Measurements from ENCODE around the gene TXLNG. TPM values are rescaled to one million over a fixed set of nuclear protein-coding genes. Genes with fewer than 3 reads are reported as not detected.

TXLNG gene
- total RNA-seq, 2 experiments from 2014 or later: 17.3 to 21.4 TPM

DNA sequence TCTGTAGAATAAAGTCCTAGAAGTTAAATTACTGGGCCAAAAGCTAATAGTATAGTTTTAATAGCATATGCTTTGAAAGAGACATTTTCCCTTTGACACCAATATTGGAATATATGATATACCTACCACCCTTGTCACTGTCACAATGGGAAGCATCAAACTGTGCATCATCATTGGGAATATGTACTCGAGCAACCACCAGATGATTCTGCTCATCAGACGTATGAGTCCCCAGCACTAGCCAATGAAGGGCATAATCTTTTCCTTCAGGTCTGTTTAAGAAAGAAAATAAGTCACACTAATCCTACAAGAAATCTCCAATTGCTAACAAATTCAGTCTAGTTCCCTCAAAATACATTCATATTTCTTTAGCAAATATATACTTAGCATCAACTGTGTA, 76.6 kb downstream of the TXLNG start:
- no peak overlapping the region for H3K4me3 Mint-ChIP-seq
- H3K36me3 Mint-ChIP-seq (ENCODE audit: low read depth): peaks cover 34% of the 10 kb centered on the region
- CTCF ChIA-PET: no interaction called here
- no peak overlapping the region for H3K27ac Mint-ChIP-seq
- H3K27me3 Mint-ChIP-seq: no peaks in the 10 kb centered on the region
- DNase-seq (no peak), ATAC-seq (no peak)
- no peaks in the 10 kb centered on the region for H3K9me3 Mint-ChIP-seq (ENCODE audit: low read depth)
- H3K4me1 Mint-ChIP-seq: peaks cover 40% of the 10 kb centered on the region
- intact Hi-C loops (cut with DNase I, micrococcal nuclease): no loop called here
- POLR2A ChIA-PET: no interaction called here

DNA sequence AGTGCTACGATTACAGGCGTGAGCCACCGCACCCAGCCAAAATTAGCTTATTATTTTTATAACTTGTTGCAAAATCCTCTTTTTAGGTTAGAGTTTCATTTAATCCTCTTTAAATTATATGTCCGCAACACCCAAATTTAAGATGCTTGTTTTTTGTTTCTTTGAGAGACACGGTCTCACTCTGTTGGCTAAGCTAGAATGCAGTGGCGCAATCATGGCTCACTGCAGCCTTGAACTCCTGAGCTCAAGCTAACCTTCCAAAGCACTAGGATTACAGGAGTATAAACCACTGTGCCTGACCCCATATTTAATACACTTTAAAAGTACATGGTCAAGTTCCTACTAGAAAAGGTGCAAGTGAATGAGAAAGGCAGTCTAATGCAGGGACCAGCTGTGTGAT, 81.7 kb downstream of the TXLNG start:
- intact Hi-C loops (cut with DNase I, micrococcal nuclease): loop anchor here (2.0 to 5.0 kb wide), 3 partner anchors 15 to 1996 kb away; partner anchors contain the start of genes FANCB (in 1 of the 2) and MOSPD2 (in 1 of the 2)
- Mint-ChIP-seq H3K4me1 (peaks cover 35% of the 10 kb centered on the region), H3K27ac (peak overlapping the region; percentile 47), H3K27me3 (no peaks in the 10 kb centered on the region), H3K36me3 (ENCODE audit: low read depth) (peaks cover 33% of the 10 kb centered on the region), H3K4me3 (peak overlapping the region; percentile 88), H3K9me3 (ENCODE audit: low read depth) (no peaks in the 10 kb centered on the region)
- ChIA-PET CTCF (interaction anchor here (0.6 to 2.1 kb wide), 3 partner anchors 9 to 1128 kb away, joined by 3 to 5 read pairs (median 4); no protein-coding TSS in a partner anchor), POLR2A (no interaction called here)
- DNase-seq: no peak
- no peak for ATAC-seq

DNA sequence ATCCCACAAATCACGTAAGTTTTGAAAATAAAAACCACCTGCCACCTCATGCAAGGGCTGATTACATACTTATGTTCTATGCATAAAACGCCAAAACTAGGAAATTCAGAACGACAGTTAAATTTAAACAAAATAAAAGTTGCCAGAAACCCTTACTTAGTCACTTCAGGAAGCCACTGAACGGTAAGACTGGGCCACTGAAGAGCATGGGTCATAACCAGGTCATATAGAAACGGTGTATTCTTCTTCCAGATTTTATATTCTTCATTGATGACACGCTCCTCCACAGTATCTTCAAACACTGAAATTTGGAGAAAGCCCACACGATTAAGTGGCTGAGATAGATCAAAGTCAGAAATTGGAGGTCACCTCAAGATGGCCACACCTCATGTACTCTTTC, 82.7 kb downstream of the TXLNG start:
- Mint-ChIP-seq H3K36me3 (ENCODE audit: low read depth) (peaks cover 30% of the 10 kb centered on the region), H3K9me3 (ENCODE audit: low read depth) (no peaks in the 10 kb centered on the region), H3K27me3 (no peaks in the 10 kb centered on the region), H3K4me1 (peaks cover 26% of the 10 kb centered on the region), H3K27ac (peak overlapping the region; percentile 95), H3K4me3 (peak overlapping the region; percentile 88)
- intact Hi-C loops (cut with DNase I, micrococcal nuclease): loop anchor here (1.0 to 5.0 kb wide), 4 partner anchors 13 to 1997 kb away; partner anchors contain the start of genes FANCB (in 1 of the 2) and MOSPD2 (in 1 of the 2)
- peak; percentile 37 for ATAC-seq
- ChIA-PET CTCF (interaction anchor here (2.1 kb wide), 1 partner anchor 10 kb away, joined by 5 read pairs; no protein-coding TSS in a partner anchor), POLR2A (no interaction called here)
- DNase-seq: peak; percentile 25

DNA sequence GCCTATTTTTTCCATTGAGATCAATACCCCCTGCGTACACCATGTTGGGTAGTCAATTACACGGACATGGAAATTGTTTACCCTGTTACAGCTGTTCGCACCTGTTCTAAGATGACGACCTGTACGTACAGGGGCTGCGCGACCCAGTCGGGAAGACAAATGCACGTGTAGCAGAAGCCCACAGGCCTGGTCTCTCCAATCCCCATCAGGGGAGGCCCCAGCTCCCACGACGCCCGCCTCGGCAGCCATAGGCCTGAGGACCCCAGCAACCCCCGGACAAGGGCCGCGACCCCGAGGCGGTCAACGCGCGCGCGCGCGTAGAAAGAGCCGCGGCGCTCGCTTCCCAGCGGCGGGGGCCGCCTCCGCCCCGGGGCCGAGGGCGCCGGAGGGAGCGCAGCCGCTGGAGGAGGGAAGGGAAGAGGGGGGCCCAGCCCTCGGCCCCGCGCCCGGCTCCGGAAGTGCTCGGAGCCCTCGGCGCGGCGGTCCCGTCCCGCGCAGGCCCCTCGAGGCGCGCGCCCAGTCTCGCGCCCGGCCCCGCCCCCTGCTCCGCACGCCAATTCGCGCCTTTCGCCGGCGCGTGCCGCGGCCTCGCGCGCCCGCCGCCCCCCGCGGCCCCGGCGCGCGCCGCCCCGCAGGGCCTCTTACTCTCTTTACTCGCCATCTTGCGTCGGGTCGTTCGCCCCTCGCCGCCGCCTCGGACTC, 83.3 kb downstream of the TXLNG start:
- peak; percentile 47 for ATAC-seq
- Mint-ChIP-seq H3K4me1 (peaks cover 24% of the 10 kb centered on the region), H3K27me3 (no peaks in the 10 kb centered on the region), H3K9me3 (ENCODE audit: low read depth) (no peaks in the 10 kb centered on the region), H3K27ac (peak overlapping the region; percentile 95), H3K4me3 (peak overlapping the region; percentile 93), H3K36me3 (ENCODE audit: low read depth) (peaks cover 28% of the 10 kb centered on the region)
- DNase-seq: peak; percentile 71
- ChIA-PET POLR2A (no interaction called here), CTCF (interaction anchor here (2.1 kb wide), 1 partner anchor 10 kb away, joined by 5 read pairs; no protein-coding TSS in a partner anchor)
- intact Hi-C loops (cut with DNase I, micrococcal nuclease): loop anchor here (1.0 to 10.0 kb wide), 11 partner anchors 13 to 1997 kb away; partner anchors contain the start of genes TXLNG (in 2 of the 2), AP1S2 (in 1 of the 2), CA5B (in 1 of the 2) and FANCB (in 1 of the 2)

DNA sequence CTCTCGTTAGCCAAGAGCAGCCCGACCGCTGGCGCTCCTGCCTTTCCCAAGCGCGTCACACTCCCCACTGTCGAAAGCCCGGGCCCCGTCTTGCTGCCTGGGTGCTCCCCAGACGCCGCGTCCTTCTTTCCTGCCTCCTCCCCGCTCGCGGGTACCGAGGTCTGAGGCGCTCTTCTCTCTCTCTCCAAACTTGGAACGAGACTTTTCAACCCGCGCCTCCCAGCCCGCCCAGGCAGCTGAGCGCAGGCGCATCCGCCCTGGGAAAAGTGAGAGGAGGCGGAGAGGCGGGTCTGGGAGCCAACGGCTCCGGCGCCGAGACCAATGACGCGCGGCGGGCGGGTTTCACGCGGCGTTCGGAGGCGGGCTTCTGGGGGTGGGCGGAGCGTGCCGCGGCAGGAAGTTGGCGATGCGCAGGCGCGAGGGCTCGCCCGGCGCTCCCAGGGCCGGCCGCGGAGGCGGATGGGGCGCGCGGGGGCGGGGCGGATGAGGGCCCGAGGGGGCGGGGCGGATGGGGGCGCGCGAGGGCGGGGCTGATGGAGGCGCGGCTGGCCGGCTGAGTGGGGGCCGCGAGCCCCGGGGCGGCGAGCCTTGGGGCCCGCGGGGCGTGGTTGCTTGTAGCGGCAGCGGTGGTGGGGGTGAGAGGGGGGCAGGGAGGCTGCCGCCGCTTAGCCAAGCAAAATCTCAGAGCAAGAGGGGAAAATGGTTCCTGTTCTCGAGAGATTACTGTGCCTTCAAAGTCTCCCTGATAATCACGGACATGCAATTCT, 84.0 kb downstream of the TXLNG start, which contains the start of gene RBBP7:
RBBP7 (minus strand) TSS at position 268 of the 767 bp plus-strand sequence. CDS start 309 bp downstream, outside the sequence.
- peak; percentile 84 for ATAC-seq
- H3K4me3 Mint-ChIP-seq: peak within 1 kb of the TSS; percentile 93
- CTCF ChIA-PET: interaction anchor here (1.3 kb wide), 1 partner anchor 13 kb away, joined by 3 read pairs; no protein-coding TSS in a partner anchor
- peak; percentile 93 for DNase-seq
- peaks cover 28% of the 10 kb centered on the region for H3K36me3 Mint-ChIP-seq (ENCODE audit: low read depth)
- POLR2A ChIA-PET: no interaction called here
- peak within 1 kb of the TSS; percentile 95 for H3K27ac Mint-ChIP-seq
- intact Hi-C loops (cut with DNase I, micrococcal nuclease): loop anchor here (1.0 to 10.0 kb wide), 7 partner anchors 13 to 1133 kb away; partner anchors contain the start of genes TXLNG (in 2 of the 2), AP1S2 (in 1 of the 2), CA5B (in 1 of the 2) and REPS2 (in 1 of the 2)
- no peaks in the 10 kb centered on the region for H3K9me3 Mint-ChIP-seq (ENCODE audit: low read depth)
- H3K27me3 Mint-ChIP-seq: peaks cover 2% of the 10 kb centered on the region
- peaks cover 24% of the 10 kb centered on the region for H3K4me1 Mint-ChIP-seq

DNA sequence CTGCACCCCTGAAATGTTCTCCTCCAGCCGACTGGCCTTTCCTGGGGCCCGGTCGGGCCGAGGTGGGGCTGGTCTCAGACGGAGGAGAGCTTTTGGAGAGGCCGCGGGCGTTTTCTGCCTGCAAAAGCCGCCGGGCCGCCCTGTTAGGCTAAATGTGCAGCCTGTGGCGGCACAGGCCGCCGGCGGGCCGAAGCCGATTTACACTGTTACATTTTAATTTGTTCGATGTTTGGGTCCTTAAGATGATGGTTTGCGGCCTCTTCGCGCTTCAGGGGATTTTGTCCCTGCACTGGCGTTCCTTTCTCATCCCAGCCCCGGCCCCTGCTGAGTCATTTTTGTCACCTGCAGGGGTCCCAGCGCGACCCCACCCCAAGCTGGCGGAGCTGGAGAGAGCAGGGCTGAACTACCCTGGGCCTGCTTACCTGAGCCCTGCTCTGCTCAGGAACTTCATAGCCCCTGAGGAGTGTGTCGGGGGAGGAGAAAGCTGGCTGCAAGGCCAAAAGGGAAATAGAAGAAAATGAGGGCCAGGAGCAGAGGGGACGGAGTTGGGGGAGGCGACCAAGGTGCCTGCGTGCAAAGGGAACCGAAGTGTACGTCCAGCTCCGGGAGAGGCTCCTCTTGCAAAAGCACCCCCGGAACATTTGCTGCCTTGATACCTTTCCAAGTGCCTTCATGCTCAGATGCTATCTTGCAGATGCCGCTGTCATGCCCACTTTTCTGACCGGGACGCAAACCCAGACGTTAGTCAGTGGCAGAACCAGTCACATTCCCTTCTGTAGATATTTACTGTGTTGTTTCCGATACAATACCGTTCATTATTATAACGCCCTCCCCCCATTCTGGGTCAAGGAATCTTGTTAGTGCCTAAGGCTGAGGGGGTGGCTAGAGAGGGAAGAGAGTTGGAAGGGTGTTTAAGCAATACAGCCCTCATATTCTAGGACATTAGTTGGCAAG, 84.9 kb downstream of the TXLNG start:
- Mint-ChIP-seq H3K27me3 (peaks cover 3% of the 10 kb centered on the region), H3K4me1 (peaks cover 20% of the 10 kb centered on the region), H3K9me3 (ENCODE audit: low read depth) (no peaks in the 10 kb centered on the region), H3K4me3 (peak overlapping the region; percentile 93), H3K36me3 (ENCODE audit: low read depth) (peaks cover 23% of the 10 kb centered on the region), H3K27ac (peak overlapping the region; percentile 83)
- DNase-seq: peak; percentile 37
- CTCF ChIA-PET: interaction anchor here (1.3 kb wide), 1 partner anchor 12 kb away, joined by 3 read pairs; no protein-coding TSS in a partner anchor
- ATAC-seq: no peak
- intact Hi-C loops (cut with DNase I, micrococcal nuclease): loop anchor here (1.0 to 10.0 kb wide), 7 partner anchors 12 to 1134 kb away; partner anchors contain the start of genes TXLNG (in 2 of the 2), AP1S2 (in 1 of the 2), CA5B (in 1 of the 2) and REPS2 (in 1 of the 2)
- POLR2A ChIA-PET: no interaction called here

DNA sequence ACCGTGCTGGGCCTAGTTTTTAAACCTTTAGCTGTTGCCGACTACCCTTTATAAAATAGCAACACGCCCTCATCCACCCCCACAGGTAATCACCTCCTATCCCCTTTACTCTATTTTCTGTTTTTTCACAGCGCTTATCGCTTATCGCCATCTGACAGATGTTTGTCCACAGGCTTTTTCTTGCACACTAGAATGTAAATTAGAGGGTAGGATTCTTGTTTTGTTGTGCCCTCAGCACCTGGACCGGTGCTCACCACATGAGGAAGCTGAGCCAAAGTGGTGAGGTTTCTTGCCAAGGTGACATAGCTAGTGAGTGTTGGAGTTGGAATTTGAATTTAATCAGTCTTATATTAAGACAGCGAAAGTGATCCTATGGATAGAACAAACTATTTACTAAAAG, 86.8 kb downstream of the TXLNG start:
- ChIA-PET CTCF (interaction anchor here (3.0 kb wide), 1 partner anchor 9 kb away, joined by 16 read pairs; no protein-coding TSS in a partner anchor), POLR2A (interaction anchor here (1.2 kb wide), 1 partner anchor 10 kb away, joined by 3 read pairs; no protein-coding TSS in a partner anchor)
- Mint-ChIP-seq H3K9me3 (ENCODE audit: low read depth) (no peaks in the 10 kb centered on the region), H3K4me1 (peaks cover 10% of the 10 kb centered on the region), H3K36me3 (ENCODE audit: low read depth) (peaks cover 12% of the 10 kb centered on the region), H3K4me3 (no peak overlapping the region), H3K27ac (no peak overlapping the region), H3K27me3 (peaks cover 6% of the 10 kb centered on the region)
- intact Hi-C loops (cut with DNase I, micrococcal nuclease): loop anchor here in 1 of 2 experiments (5.0 to 10.0 kb wide), 3 partner anchors 864 to 1136 kb away; partner anchors contain the start of genes AP1S2, CA5B and SCML1
- DNase-seq (no peak), ATAC-seq (no peak)

DNA sequence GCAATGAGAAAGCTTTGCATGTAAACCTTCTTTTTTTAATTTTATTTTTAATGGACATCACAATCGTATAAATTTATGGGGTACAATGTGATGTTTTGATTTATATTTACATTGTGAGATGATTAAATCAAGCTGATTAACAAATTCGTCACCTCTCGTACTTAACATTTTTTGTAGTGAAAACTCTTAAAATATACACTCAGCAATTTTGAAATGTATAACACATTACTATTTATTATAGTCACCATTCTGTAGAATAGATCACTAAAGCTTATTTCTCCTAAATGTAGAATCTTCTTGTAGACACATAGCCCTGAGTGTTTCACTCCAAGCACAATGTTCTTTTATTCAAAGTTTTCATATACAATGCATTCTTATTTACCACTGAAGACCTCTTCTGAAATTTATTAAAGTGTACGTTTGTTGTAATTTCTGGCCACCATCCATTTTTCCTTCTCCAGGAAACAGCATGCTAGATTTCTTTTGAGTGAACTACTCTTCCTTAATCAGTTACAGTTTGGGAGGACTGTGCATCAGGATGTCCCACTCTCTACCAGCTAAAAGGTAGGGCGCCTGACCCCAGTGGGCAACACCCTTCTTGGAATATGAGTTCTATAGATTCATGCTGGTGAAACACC, 88.3 kb downstream of the TXLNG start:
- ATAC-seq: no peak
- intact Hi-C loops (cut with DNase I, micrococcal nuclease): loop anchor here in 1 of 2 experiments (5.0 to 10.0 kb wide), 3 partner anchors 863 to 1137 kb away; partner anchors contain the start of genes AP1S2, CA5B and SCML1

DNA sequence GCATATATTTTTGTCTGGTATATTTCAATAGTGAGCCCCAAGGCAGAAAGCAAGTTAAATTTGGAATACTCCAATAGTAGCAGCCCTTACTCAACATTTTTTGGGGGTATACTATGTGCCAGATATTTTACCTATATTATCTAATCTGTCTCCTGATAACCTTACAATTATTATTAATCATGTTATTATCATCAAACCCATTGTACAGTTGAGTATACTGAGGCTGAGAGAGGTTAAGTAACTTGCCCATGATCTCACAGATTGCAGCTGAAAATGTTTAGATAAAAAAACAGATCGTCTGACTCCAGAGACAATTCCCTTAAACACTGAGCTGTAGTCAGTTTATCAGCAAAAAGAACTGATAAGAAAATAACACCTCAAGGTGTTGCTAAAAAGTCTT, 90.4 kb downstream of the TXLNG start:
- peaks cover 6% of the 10 kb centered on the region for H3K27me3 Mint-ChIP-seq
- no peak overlapping the region for H3K4me3 Mint-ChIP-seq
- ChIA-PET CTCF (interaction anchor here (1.0 kb wide), 1 partner anchor 170 kb away, joined by 3 read pairs; no protein-coding TSS in a partner anchor), POLR2A (no interaction called here)
- DNase-seq (no peak), ATAC-seq (no peak)
- intact Hi-C loops (cut with DNase I, micrococcal nuclease): loop anchor here in 1 of 2 experiments (10.0 kb wide), 1 partner anchor 1022 kb away; the partner anchor contains the start of gene AP1S2
- no peaks in the 10 kb centered on the region for H3K36me3 Mint-ChIP-seq (ENCODE audit: low read depth)
- no peaks in the 10 kb centered on the region for H3K9me3 Mint-ChIP-seq (ENCODE audit: low read depth)
- no peaks in the 10 kb centered on the region for H3K4me1 Mint-ChIP-seq
- H3K27ac Mint-ChIP-seq: no peak overlapping the region

More for the DNA sequence above, 88.3 kb downstream of the TXLNG start:
- Mint-ChIP-seq H3K27me3 (peaks cover 6% of the 10 kb centered on the region), H3K27ac (no peak overlapping the region), H3K4me1 (peaks cover 3% of the 10 kb centered on the region), H3K4me3 (no peak overlapping the region), H3K36me3 (ENCODE audit: low read depth) (peaks cover 2% of the 10 kb centered on the region), H3K9me3 (ENCODE audit: low read depth) (no peaks in the 10 kb centered on the region)
- ChIA-PET POLR2A (interaction anchor here (1.2 kb wide), 1 partner anchor 8 kb away, joined by 3 read pairs; no protein-coding TSS in a partner anchor), CTCF (interaction anchor here (1.5 to 3.0 kb wide), 2 partner anchors 8 to 172 kb away, joined by 5 to 16 read pairs; no protein-coding TSS in a partner anchor)
- no peak for DNase-seq

All from activated CD4-positive, alpha-beta T cell treated with anti-CD3 and anti-CD28 coated beads for 36 hours (primary cell).